OCI-LY3 (cell line): ENCODE measurements around the gene NAPB.

Experiments
- CTCF ChIP-seq: fragments of 200-600, 300-600 bp; sonication (generic); IDR thresholded peaks from 2 replicates; pipeline ENCODE4 v1.5.1; 2014; ENCODE audit warnings: antibody characterized with exemption, low read length, low read depth
- EZH2phosphoT487 ChIP-seq: fragments of 200-600 bp; shearing (Covaris generic); IDR thresholded peaks from 2 replicates; pipeline ENCODE4 v1.6.1; 2018; ENCODE audit warnings: antibody characterized with exemption, mixed run types, low read depth

DNA sequence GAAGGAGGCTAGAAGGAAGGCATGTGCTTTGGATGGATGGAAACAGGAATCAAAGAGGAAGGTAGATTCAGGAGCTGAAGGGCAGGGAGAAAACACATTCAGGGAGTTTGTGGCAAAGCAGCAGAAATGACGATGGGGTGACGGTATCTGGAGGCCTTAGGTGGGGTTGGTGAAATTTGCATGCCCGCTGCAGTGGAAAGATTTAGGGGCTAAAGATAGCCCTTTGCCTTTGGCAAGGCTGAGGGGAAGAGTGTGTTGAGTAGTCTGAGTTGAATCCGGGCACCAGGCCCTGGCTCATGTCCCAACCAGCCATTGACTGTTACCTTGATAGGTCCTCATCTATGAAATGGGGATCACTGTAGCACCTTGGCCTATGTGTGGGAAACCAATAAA is 58.0 kb downstream of the NAPB start:
- TF ChIP-seq EZH2phosphoT487 (no peak), CTCF (no peak)
